Measurements from ENCODE around the gene NUDT4.

DNA sequence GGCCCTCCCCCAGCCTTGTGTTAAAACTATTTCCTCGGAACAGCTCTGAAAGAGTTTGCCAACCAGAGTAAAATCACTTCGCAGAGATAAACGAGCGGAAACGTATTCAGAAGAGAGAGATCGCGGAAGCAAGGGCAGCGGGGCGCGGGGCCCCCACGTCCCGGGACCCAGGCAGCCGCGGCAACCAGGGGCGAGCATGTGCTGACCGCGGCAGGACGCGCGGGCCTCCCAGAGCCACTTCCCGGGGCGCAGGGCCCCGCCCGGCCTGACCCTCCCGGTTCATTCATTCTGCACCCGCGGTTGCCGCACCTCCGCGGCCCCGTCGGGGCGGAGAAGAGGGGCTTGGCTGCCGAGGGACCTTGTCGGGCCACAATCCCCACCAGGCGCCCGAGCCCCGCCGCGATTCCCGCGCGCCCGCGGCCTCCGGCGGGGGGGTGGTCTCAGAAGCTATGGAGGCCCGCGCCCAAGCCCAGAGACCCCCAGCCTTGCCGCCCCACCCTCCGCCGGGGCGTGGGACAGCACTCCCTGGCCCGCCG lies 63.4 kb downstream of the NUDT4 start:
- TF ChIP-seq CTCF (IDR thresholded peaks at IDR 0.05 in 2 of 3, conservative IDR thresholded peaks at IDR 0.05 in 1 of 3; ENCODE audit: insufficient read depth in 2 of 3, low read depth in 1 of 3, low read length in 3 of 3): no peak
- TF ChIP-seq PATZ1 (CRISPR knock-in tag; IDR thresholded peaks at IDR 0.05; ENCODE audit: borderline replicate concordance): no peak
- TF ChIP-seq ZNF121 (CRISPR knock-in tag; conservative IDR thresholded peaks at IDR 0.05): no peak
- TF ChIP-seq ESRRA (IDR thresholded peaks at IDR 0.05; ENCODE audit: borderline replicate concordance, low read depth): no peak
- TF ChIP-seq, protein P1, sequence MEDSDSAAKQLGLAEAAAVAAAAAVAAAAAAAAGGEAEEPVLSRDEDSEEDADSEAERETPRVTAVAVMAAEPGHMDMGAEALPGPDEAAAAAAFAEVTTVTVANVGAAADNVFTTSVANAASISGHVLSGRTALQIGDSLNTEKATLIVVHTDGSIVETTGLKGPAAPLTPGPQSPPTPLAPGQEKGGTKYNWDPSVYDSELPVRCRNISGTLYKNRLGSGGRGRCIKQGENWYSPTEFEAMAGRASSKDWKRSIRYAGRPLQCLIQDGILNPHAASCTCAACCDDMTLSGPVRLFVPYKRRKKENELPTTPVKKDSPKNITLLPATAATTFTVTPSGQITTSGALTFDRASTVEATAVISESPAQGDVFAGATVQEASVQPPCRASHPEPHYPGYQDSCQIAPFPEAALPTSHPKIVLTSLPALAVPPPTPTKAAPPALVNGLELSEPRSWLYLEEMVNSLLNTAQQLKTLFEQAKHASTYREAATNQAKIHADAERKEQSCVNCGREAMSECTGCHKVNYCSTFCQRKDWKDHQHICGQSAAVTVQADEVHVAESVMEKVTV (CRISPR knock-in tag; IDR thresholded peaks at IDR 0.05): no peak
- TF ChIP-seq HDAC6 (IDR thresholded peaks at IDR 0.05; ENCODE audit: low read depth, low read length): no peak
- no peak for TF ChIP-seq KAT8 (IDR thresholded peaks at IDR 0.05; ENCODE audit: low read depth)
